HG02642 (cell line): ENCODE data around the gene PTPRU.

Experiments
- ATAC-seq: cut with Tn5 transposase; IDR thresholded peaks from one replicate; pipeline ENCODE4 v1.9.1; 2021; ENCODE audit warnings: mild to moderate bottlenecking; ENCODE audit not compliant: unreplicated experiment, poor library complexity

The PTPRU gene

GRCh38 chr1:29235955-29236711, at the start of gene PTPRU:
PTPRU (plus strand) TSS chr1:29236522; CDS start chr1:29236645, 123 bp downstream.
- ATAC-seq: peak; percentile 74

- no peak for ATAC-seq
Measured at GRCh38 chr1:29186707-29187106, 49.6 kb upstream of the PTPRU start.

- ATAC-seq: no peak
Measured at GRCh38 chr1:29190718-29191117, 45.6 kb upstream of the PTPRU start.

- no peak for ATAC-seq
Measured at GRCh38 chr1:29193879-29194455, 42.4 kb upstream of the PTPRU start.

GRCh38 chr1:29195881-29196291, 40.4 kb upstream of the PTPRU start:
- ATAC-seq: no peak

GRCh38 chr1:29196863-29197589, 39.3 kb upstream of the PTPRU start:
- no peak for ATAC-seq

- no peak for ATAC-seq
Measured at GRCh38 chr1:29197590-29197924, 38.8 kb upstream of the PTPRU start.

- ATAC-seq: no peak
Measured at GRCh38 chr1:29197993-29198392, 38.3 kb upstream of the PTPRU start.

- no peak for ATAC-seq
Measured at GRCh38 chr1:29200906-29201594, 35.3 kb upstream of the PTPRU start.

GRCh38 chr1:29201595-29202051, 34.7 kb upstream of the PTPRU start:
- no peak for ATAC-seq

- ATAC-seq: no peak
Measured at GRCh38 chr1:29202053-29202452, 34.3 kb upstream of the PTPRU start.

- ATAC-seq: peak; percentile 71
Measured at GRCh38 chr1:29202584-29203340, 33.6 kb upstream of the PTPRU start.

- ATAC-seq: no peak
Measured at GRCh38 chr1:29208442-29208841, 27.9 kb upstream of the PTPRU start.

- no peak for ATAC-seq
Measured at GRCh38 chr1:29209173-29209572, 27.1 kb upstream of the PTPRU start.

- no peak for ATAC-seq
Measured at GRCh38 chr1:29210278-29211085, 25.8 kb upstream of the PTPRU start.

- ATAC-seq: no peak
Measured at GRCh38 chr1:29211086-29212030, 25.0 kb upstream of the PTPRU start.

- no peak for ATAC-seq
Measured at GRCh38 chr1:29213055-29213454, 23.3 kb upstream of the PTPRU start.

GRCh38 chr1:29217633-29218032, 18.7 kb upstream of the PTPRU start:
- no peak for ATAC-seq
